Hepatocyte (in vitro differentiated cells): Measurements from ENCODE around the gene SCIMP.
"Not testable (repeated sequence)": the region's sequence is repeated elsewhere in the genome, so short reads cannot be mapped to it uniquely, and the experiment has no call there.

ENCODE experiments used
- CTCF ChIP-seq: fragments of 200-600 bp; sonication (generic); IDR thresholded peaks from 2 replicates; pipeline ENCODE4 v1.5.1; 2016; ENCODE audit warnings: antibody characterized with exemption, mild to moderate bottlenecking; ENCODE audit not compliant: poor library complexity
- EZH2 ChIP-seq: fragments of 200-600 bp; sonication (generic); IDR thresholded peaks from 2 replicates; pipeline ENCODE4 v1.6.1; 2016; ENCODE audit warnings: antibody characterized with exemption, mild to moderate bottlenecking, borderline replicate concordance
- EZH2phosphoT487 ChIP-seq: fragments of 200-600 bp; sonication (generic); IDR thresholded peaks from one replicate; pipeline ENCODE4 v1.6.1; 2018; ENCODE audit warnings: antibody characterized with exemption, mild to moderate bottlenecking, low read depth, moderate library complexity; ENCODE audit not compliant: unreplicated experiment, severe bottlenecking

GRCh38 chr17:5175027-5175426 is 59.6 kb downstream of the SCIMP start:
- TF ChIP-seq CTCF, EZH2, EZH2phosphoT487: not testable (repeated sequence)
